ENCODE results near the gene FMO2.
"Not testable (repeated sequence)": the region's sequence is repeated elsewhere in the genome, so short reads cannot be mapped to it uniquely, and the experiment has no call there.

FMO2 gene

DNA sequence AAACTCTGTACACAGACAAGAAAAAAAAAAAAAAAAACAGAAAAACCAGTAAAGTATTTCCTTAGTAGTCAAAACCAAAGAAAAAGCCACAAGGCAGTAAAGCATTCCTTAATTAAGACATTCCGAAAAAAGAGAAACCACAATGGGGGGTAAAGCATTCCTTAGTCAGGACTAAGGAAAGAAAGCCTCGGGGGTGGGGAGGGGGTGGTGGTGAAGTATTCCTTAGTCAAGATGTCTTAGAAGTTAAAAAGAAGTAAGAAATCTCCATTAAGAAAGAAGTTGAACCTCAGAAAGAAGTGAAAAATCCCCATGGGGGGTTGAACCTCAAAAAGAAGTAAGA, 35.0 kb downstream of the FMO2 start:
- DNase-seq, result no peak

DNA sequence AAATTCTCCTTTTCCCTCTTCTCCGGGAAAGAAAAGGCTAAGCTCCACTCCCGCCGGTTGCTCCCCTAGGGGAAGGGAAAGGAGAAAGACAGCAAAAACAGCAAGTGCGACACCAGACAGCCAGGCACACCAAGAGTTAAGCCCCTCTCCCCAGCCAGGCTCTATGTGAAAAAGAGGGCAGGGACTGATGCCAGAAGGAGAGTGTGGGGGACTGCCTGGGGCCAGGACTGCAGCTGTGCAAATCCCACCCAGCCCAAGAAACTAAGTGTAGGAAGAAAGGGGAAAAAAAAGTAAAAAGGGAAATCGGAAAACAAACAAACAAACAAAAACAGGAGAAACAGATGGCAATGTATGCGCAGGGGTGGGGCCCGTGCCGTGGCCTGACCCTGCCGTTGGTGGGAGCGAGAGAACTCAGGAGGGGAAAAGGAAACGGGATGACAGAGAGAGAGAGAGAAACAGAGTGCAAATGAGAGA, 35.5 kb downstream of the FMO2 start:
- no peak for DNase-seq

DNA sequence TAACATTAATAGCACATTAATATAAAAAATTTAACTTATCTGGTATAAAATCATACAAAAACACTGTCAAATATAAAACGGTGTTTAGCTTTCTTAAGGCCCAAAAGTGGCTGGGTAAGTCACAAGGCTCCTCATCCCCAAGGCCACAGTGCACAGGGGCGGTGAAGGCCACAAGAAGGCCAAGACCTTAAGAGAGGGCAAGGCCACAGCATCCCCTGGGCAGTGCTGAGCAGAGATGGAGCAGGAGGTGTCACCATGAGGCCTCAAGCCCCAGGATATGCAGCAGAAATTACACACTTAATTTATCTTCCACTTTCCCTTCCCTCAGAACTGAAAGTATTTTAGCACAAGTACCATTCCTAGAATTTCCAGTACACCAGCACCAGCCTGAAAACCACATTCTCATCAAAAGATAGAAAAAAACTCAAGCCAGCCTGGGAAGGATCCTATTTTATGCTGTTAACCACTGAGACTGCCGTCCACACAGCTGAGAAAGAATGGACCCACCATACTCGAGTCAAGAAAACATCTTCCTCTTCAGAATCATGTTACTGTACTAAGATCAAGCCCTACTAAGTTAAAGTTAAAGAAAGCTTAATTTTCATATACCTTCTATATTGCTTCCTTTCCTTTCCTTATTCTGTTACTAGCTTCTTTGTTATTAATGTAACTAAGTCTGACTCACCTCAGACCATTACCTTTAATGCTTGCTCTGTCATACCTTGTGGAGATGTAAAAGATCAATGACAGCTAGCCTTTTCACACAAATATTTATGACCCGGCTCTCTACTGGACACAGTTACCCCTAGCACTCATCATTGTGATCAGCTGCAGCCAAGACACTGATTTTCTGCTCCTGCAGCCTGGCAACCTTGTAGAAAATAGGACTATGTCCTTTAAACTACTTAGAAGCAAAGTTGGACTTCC, 36.8 kb downstream of the FMO2 start:
- no peak for DNase-seq

DNA sequence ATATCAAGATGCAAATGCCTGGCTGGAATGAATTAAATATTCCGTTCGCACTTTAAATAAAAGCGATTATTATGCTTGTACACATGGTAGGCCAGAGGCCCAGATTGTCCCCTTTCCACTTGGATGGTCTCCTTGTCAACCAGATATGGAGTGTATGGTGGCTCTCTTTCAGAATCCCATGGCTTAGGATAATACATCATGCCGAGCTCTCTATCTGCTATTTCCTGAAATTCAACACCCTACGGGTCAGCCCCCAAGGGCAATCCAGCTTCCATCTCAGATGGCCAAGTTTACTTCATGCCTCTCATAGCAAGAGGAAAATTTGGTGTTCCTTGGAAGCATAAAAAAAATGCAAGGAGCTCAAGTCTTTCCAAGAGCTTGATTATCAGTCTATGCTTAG, 37.8 kb downstream of the FMO2 start:
- DNase-seq, result no peak

DNA sequence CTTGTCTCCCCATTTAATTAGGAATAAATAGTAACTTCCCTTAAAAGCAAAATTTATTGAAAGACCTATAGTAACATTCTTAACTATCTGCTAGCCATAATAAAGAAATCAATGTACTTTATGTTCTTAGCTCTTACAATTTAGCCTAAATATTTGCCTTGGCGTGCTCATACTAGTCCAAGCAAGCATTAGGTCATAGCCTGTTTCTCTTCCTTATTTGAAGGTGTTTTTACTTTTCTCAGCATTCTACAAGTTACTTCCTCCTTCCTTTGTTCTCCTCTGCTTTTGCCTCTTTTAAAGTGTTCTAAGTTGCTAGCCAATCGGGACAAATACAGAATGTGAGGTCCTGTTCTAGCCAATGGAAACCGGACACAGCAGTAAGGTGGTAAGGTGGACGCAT, 39.2 kb downstream of the FMO2 start:
- DNase-seq, result peak; percentile 25 to 57 (median 57)

DNA sequence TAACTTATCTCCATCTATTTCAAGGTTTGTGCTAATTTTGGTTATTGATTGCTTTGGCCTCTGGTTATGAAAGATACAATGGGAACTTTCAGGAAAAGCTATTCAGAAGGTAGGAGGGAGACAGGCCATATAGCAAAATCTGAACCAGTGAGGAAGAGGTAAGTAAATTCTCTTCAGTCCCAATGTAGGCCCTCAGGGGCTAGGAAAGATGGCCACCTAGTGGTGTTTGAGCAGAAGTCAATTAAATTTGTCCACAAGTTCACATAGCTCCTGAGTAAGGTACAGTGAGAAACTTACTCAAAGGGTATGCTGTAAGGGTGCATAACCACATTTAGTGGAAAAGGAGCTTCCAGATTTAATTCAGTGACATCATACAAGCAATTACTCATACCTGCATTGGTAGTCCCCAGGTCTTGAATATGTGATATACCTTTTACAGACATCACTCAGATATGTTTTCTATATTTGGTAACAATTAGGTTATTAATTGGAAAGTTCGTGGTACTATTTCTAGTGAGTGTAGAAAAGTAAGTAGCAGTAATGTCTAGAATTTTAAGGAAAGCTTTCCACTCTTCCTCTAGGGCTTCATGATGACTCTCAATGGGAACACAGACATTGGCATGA, 41.8 kb downstream of the FMO2 start:
- peak; percentile 70 to 77 (median 72) for DNase-seq

DNA sequence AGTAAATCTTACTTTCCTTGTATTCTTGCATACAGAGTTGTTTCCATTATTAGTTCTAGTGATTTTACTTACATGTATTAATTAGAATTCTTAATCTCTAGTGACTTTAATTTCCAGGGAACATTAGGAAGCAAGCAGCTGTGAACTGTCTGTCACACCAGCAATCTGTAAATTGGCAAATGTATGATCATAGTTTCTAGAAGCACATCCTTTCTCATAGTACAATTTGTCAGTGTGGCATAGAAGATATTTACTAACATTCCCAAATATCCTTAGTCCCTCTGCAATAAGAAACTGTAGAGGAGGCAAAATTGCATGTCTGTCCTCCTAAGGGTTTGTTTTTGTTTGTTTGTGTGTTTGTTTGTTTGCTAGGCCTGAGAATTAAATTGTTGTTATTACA, 46.2 kb downstream of the FMO2 start:
- no peak for DNase-seq

DNA sequence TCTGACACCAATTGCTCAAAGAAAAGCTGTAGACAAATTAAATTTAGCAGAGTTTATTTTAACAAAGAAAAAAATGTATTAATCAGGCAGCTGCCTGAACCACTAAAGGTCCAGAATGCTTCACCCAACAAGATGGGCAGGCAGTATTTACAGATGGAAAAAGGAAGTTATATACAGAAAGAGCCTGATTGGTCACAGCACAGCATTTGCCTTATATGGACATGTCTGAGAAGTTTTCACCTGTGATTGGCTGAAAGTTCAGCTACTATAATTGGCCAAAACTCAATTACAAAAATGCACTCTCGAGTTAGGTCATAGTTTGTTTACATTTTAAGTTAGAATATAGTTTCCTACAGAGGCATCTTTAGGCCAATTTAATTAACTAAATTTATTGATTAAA, 48.1 kb downstream of the FMO2 start:
- DNase-seq, result no peak

DNA sequence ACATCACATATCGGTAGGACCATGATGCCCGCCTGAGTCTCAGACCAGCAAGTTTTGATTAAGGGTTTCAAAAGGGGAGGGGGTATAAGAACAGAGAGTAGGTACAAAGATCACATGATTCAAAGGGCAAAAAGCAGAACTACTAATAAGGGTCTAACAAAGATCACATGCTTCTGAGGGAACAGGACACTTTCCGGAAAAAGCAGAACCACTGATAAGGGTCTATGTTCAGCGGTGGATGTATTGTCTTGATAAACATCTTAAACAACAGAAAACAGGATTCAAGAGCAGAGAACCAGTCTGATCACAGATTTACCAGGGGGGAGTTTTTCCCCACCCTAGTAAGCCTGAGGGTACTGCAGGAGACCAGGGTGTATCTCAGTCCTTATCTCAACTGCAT, 51.1 kb downstream of the FMO2 start:
- not testable (repeated sequence) for DNase-seq

DNA sequence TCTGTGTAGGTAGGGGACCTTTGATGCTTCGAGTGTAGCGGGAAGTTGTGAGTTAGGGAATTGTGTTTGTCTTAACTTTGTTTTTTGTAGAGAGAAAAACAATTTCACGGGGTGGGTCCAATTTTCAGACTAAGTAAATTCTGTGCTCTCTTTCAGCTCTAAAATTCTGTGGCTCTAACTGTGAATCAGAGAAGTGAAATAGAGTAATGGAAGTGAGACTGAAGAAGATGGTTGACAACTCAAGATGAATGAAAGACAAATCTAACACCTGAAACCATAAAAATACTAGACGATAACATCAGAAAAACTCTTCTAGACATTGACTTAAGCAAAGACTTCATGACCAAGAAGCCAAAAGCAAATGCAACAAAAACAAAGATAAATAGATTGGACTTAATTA, 58.8 kb downstream of the FMO2 start:
- DNase-seq, result no peak

DNA sequence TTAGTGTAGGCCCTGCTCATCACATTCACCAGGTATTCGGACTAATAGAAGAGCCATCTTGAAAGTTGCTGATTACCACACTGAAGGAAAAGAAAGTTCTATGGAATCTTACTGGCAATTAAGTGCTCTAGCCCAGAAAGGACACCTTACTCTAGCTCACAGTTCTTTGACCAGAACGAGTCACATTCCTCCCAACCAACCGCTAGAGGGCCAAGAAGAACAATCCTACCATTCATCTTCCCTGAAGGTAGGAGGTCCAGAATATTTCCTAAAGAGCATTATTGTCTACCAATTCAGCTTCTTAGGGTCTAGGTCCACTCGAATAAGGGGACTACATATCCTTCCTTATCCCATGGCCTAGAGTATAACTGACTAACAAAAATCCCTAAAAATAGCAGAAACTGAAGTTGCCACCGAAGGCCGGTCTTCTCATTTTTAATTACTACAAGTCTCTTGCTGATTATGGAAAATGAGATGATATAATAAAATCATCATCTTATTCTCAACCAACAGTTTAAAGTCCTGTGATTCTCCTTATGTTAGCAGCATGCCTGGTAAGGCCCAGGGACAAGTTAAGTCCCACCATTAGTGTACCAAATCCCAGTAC, 60.5 kb downstream of the FMO2 start:
- peak; percentile 56 to 71 (median 59) for DNase-seq

DNA sequence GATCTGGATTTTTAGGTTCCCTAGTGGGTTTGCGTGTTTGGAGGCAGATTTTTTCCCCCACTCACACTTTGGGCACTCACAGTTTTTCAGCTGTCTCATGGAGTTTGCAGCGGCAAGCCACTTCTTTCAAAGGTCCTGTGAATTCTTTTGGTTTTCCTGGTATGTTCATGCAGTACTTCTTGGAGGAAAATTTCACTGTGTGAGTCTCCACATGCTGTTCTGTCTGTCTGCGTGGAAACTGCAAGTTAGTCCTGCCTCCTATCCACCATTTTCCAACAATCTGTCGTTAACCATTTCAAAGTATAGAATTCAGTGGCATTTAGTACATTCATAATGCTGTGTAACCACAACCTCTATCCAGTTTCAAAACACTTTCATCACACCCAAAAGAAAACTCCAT, 62.4 kb downstream of the FMO2 start:
- no peak for DNase-seq

DNA sequence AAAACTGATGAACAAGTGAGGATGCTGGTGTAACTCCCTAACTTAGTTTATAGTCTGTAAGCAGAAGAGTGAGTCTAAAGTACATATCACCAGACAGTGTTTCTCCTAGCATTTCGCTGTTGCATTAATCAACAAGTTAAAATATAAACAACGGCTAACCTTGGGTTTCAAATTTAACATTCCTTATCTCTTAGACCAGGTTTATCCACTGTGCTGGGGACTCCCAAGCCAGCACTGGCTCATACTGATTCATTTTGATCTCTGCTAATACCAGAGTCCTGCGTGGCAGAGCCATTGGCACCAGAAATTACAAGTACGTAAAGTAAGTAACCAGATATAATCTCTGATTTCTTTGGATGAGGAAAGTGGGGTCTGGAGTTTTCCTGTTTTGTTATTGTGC, 63.2 kb downstream of the FMO2 start, which contains the start of gene FMO1:
TSS of gene FMO1 (plus strand) at position 193 of the 400 bp plus-strand sequence. CDS start 9,594 bp downstream, outside the sequence.
- DNase-seq, result no peak

DNA sequence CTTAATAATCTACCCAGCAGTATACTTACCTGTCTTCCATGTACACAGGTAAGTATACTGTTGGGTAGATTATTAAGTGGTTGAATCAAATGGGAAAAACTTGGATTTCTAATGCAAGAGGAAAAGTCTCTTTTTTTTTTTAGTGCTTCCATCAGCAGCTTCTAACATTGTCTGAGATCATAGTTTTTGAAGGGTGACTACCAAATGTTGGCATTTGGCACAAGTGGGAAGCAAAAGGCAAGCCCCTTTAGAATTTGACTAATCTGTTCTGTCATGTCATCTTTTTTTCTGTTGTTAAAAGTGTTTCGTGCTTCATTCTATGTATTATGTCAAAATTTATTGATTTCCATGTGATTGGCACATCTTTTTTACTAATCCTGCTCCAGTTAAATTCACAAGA, 63.7 kb downstream of the FMO2 start:
- DNase-seq, result no peak

DNA sequence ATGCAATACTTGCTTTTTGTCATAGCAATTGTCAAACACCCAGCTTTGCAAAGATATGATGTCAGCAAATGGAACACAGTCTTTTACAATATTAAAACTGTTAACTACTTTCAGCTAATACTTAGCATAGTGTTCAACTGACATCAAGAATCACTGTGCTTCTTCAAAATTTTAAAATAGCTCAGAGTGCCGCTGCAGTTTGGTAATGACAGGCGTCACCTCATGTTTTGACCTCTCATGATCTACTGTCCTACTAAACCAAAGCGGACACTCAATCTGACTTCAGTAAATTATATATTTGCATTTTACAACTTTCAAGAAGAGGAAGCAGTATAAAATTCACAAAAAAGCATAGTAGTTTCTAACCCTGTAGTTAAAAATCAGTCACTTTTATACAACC, 65.2 kb downstream of the FMO2 start:
- no peak for DNase-seq

DNA sequence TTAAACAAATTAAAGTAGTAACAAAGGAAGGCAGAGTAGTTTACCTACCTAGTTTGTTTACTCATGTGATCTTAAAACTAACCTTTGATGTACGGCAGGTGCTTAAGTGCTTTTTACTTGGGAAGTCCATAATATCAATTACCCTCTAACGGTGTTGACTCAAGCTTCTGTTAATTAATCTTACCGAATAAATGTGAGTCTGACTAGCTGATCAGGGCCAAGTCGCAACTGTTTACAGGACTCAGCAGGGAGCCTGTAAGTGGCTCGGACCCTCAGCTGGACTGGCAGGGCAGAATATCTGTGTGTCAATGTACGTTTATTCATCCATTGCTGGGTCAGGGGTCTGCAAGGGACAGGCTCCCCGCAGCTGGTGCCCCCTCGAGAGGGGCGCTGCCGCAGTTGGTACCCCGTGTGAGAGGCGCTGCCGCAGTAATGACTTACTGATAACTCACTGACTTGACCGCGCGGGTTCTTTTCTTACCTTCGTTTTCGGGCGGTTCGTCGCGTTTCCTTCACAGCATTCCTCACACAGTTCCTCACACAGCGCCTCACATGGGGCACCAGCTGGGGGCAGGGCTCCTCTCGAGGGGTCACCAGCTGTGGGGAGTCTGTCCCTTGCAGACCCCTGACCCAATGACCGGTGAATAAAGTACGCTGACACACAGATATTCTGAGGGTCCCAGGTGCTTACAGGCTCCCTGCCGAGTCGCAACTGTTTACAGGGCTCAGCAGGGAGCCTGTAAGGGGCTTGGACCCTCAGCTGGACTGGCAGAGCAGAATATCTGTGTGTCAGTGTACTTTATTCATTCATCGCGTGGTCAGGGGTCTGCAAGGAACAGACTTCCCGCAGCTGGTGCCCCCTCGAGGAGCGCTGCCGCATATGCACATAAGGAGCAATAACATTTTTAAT, 66.2 kb downstream of the FMO2 start:
- peak; percentile 22 to 52 (median 47) for DNase-seq

DNA sequence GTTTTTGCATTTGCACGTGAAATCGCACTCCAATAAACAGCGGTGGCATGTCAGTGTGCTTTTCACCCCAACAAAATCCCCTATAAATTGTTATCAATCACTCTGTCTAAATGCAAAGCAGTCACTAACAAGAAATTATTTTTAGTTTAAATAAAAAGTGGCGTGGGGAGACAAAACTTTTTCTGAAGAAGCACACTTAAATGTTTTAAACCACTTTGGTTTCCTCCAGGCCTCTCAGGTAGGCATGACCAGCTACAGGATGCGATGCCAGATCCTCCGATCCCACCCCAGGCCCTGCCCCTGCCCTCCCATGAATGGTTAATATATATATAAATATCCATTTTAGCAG, 66.8 kb downstream of the FMO2 start:
- DNase-seq, result no peak

DNA sequence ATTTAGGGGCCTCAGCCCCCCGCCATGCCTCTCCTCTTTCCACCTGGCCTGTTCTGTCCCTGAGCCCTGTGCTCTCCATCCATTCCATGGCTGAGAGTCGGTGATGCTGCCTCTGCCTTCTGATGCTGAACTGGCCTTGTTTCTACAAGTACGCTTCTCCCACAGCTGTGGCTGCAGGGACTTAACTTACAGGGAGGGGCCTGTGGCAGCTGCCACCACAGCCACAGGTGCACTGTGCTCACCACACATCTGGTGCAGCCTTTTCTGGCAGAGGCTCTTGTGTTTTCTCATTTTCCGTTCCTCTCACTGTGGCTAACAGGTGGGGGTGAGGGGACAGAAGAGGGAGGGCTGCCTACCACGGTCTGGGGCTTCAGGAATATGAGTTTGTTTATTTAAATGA, 67.4 kb downstream of the FMO2 start:
- DNase-seq, result no peak

DNA sequence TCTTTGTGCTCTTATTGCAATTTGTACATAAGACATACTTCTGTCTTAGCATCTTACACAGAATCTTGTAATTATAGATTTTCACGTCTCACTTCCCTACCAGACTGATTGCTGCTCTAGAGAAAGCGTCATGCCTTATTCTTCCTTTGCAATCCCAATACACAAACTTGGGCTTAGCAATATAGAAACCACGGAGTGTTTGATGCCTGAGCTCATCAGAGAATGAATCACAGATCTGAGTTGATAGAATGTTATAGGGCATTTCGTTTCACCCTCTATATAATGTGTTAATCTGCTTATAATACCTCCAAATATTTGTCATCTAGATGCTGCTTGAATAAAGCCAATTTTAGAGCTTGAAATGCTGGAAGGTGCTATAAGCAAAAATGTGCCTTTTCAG, 69.8 kb downstream of the FMO2 start:
- DNase-seq, result no peak

DNA sequence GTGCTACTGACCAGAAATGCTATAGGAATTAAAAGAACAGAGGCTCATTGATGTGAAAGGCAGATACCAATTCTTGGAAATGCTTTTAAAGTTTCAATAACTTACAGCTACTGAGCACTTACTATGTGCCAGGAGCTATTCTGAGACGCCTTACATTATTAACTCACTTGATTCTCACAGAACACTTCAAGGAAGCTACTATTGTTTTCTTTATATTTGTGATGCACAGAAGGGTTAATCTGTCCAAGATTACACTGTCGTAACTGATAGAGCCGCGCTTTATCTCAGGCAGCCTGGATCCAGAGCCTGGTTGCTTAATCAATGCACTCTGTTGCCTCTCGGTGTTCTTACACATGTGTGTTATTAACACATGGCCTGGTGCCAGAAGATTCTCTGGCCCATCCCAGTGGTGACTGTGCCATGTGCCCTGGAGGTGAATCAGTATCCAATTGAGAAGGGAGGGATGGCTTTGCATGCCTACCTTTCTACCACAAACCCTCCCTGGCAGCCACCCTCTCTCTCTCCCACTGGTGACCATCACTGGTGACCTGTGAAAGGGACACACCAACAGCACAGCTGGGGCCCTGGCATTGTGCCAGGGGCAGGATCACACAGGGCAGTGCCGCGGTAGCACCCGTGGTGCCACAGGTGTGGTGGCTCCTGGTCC, 72.0 kb downstream of the FMO2 start:
- DNase-seq, result no peak

DNA sequence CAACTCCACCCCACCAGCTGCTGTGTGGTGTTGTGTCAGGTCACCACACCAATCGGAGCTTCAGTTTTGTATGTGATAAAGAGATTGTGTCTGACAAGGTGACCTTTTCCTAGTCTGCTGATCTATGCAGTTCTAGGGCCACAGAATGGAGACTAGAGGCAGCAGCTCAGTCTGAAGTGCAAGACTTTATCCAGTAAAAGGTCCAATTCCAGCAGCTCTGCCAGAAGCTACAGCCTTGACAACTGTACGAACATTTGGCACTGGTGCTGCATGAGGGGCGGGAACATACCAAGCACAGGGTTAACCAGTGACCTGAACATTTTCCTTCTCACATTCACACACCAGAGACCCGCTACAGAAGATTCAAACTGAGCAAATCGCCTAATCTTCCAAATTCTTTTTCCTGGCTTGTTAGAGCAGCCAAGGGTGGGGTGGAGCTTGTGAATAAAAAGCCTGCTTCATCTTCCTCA, 72.5 kb downstream of the FMO2 start:
- no peak for DNase-seq

DNA sequence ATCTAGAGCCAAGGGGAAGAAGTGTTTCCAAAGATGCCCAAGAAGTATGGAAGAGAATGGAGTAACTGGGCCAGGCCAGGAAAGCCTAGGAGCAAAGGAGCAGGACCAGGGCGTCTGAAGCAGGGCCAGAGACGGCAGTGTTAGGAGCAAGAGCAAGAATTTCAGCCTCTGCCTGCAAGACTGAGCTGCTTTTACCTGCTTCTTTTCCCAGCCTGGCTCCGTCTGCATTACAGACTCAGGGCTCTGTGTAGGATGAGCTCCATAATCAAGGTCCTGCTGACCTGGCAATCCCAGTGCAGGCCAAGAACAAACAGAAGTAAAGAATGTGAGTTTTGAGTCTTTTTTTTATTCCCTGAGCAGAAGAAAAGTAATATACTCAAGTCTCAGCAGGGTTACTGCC, 73.3 kb downstream of the FMO2 start:
- DNase-seq, result no peak

Data from suppressor macrophage treated with lipopolysaccharide for 1 hour (primary cell).